ENCODE results near the gene TMEM89.
A peak's percentile ranks its signal among the peaks of the same experiment; 100 is the strongest.

TMEM89 gene

GRCh38 chr3:48609088-48610005 lies 12.2 kb downstream of the TMEM89 start, which contains the start of gene UQCRC1:
TSS of gene UQCRC1 (minus strand) at chr3:48609646. CDS start at chr3:48609620, 26 bp downstream.
- DNase-seq = peak; percentile 90

- no peak for DNase-seq
Observed at GRCh38 chr3:48607519-48607918, 14.1 kb downstream of the TMEM89 start.

- DNase-seq = no peak
Observed at GRCh38 chr3:48601622-48601994, 20.0 kb downstream of the TMEM89 start.

- DNase-seq = no peak
Observed at GRCh38 chr3:48600711-48601621, 20.6 kb downstream of the TMEM89 start.

GRCh38 chr3:48599509-48600285 lies 21.9 kb downstream of the TMEM89 start:
- no peak for DNase-seq

- no peak for DNase-seq
Observed at GRCh38 chr3:48599077-48599501, 22.5 kb downstream of the TMEM89 start.

GRCh38 chr3:48598323-48599076 lies 23.1 kb downstream of the TMEM89 start:
- DNase-seq = peak; percentile 97

- DNase-seq = no peak
Observed at GRCh38 chr3:48597408-48597800, 24.2 kb downstream of the TMEM89 start.

GRCh38 chr3:48596676-48597407 lies 24.7 kb downstream of the TMEM89 start:
- DNase-seq = no peak

GRCh38 chr3:48596157-48596556 lies 25.4 kb downstream of the TMEM89 start:
- no peak for DNase-seq

- DNase-seq = peak; percentile 97
Observed at GRCh38 chr3:48595526-48596121, 25.9 kb downstream of the TMEM89 start.

- DNase-seq = no peak
Observed at GRCh38 chr3:48595075-48595525, 26.5 kb downstream of the TMEM89 start, which contains the start of gene COL7A1. TSS of gene COL7A1 (minus strand) at chr3:48595329. CDS start at chr3:48595159, 170 bp downstream.

GRCh38 chr3:48594417-48595049 lies 27.0 kb downstream of the TMEM89 start:
- DNase-seq = peak; percentile 59

GRCh38 chr3:48593337-48593736 lies 28.2 kb downstream of the TMEM89 start:
- DNase-seq = no peak

- DNase-seq = peak; percentile 30
Observed at GRCh38 chr3:48592519-48593087, 29.0 kb downstream of the TMEM89 start.

- no peak for DNase-seq
Observed at GRCh38 chr3:48591886-48592518, 29.6 kb downstream of the TMEM89 start.

- no peak for DNase-seq
Observed at GRCh38 chr3:48591436-48591835, 30.1 kb downstream of the TMEM89 start.

- DNase-seq = no peak
Observed at GRCh38 chr3:48588230-48588629, 33.3 kb downstream of the TMEM89 start.

GRCh38 chr3:48587686-48588085 lies 33.9 kb downstream of the TMEM89 start:
- no peak for DNase-seq

Measured in EL (cell line).